CD4-positive, alpha-beta memory T cell (primary cell): ENCODE data around the gene OBSCN. TPM values are rescaled to one million over a fixed set of nuclear protein-coding genes. Genes with fewer than 3 reads are reported as not detected.
"Not testable (repeated sequence)": the region's sequence is repeated elsewhere in the genome, so short reads cannot be mapped to it uniquely, and the experiment has no call there.

ENCODE experiments used
- CTCF ChIA-PET: fragments of 350-600 bp; sonication (Branson Sonifier 250); formaldehyde crosslinking; loops from one replicate; lab custom pipeline; 2021; ENCODE audit warnings: inconsistent platforms; ENCODE audit not compliant: partially characterized antibody; lab: Charles Lee
- POLR2A ChIA-PET: fragments of 350-600 bp; sonication (Branson Sonifier 250); formaldehyde crosslinking; loops from one replicate; lab custom pipeline; 2021; ENCODE audit not compliant: partially characterized antibody; lab: Charles Lee
- DNase-seq, 5 donors: peaks; one replicate each; pipeline versions ENCODE4 v3.0.0 to v3.0.0-alpha.2; 2020 to 2022; ENCODE audit warnings: mixed read lengths in 1 of 5
- H3K27ac ChIP-seq: one replicate; pipeline ENCODE4 v1.7.0; 2013; ENCODE audit warnings: low read depth, low read length
- H3K27me3 ChIP-seq: 2 replicates; pipeline ENCODE4 v1.7.0; 2013; ENCODE audit warnings: mild to moderate bottlenecking, low read length, moderate library complexity; ENCODE audit not compliant: insufficient read depth
- H3K36me3 ChIP-seq: 2 replicates; pipeline ENCODE4 v1.7.0; 2013; ENCODE audit warnings: mild to moderate bottlenecking, low read length, moderate library complexity; ENCODE audit not compliant: insufficient read depth
- H3K4me1 ChIP-seq: 2 replicates; pipeline ENCODE4 v1.7.0; 2013; ENCODE audit warnings: mild to moderate bottlenecking, low read length, moderate library complexity; ENCODE audit not compliant: insufficient read depth
- H3K4me3 ChIP-seq, 2 donors: one replicate each; pipeline ENCODE4 v1.7.0; 2013; ENCODE audit warnings: low read length in 2 of 2, mild to moderate bottlenecking in 1 of 2
- H3K9me3 ChIP-seq, 2 donors: one replicate each; pipeline ENCODE4 v1.7.0; 2013; ENCODE audit warnings: low read length in 2 of 2, control low read depth in 1 of 2; ENCODE audit not compliant: control insufficient read depth in 1 of 2
- H3K27ac Mint-ChIP-seq, 7 donors: one replicate each; pipeline ENCODE4 v1.8.0; 2020 to 2021; ENCODE audit warnings: mixed read lengths in 7 of 7, mild to moderate bottlenecking in 6 of 7, inconsistent platforms in 3 of 7, moderate library complexity in 3 of 7
- H3K27me3 Mint-ChIP-seq, 2 donors: one replicate each; pipeline ENCODE4 v1.8.0; 2020 to 2021; ENCODE audit warnings: mixed read lengths in 2 of 2
- H3K36me3 Mint-ChIP-seq, 2 donors: one replicate each; pipeline ENCODE4 v1.8.0; 2020 to 2021; ENCODE audit warnings: mixed read lengths in 2 of 2, inconsistent platforms in 1 of 2, mild to moderate bottlenecking in 1 of 2
- H3K4me1 Mint-ChIP-seq, 4 donors: one replicate each; pipeline ENCODE4 v1.8.0; 2020 to 2021; ENCODE audit warnings: mixed read lengths in 4 of 4, mild to moderate bottlenecking in 1 of 4
- H3K4me3 Mint-ChIP-seq, 8 donors: one replicate each; pipeline ENCODE4 v1.8.0; 2020 to 2021; ENCODE audit warnings: mixed read lengths in 8 of 8, mild to moderate bottlenecking in 7 of 8, moderate library complexity in 6 of 8, inconsistent platforms in 3 of 8
- H3K9me3 Mint-ChIP-seq, 8 donors: one replicate each; pipeline ENCODE4 v1.8.0; 2020 to 2021; ENCODE audit warnings: mixed read lengths in 8 of 8, mild to moderate bottlenecking in 5 of 8, inconsistent platforms in 3 of 8, moderate library complexity in 1 of 8
- intact Hi-C: fragments of 100-400 bp; cut with micrococcal nuclease; formaldehyde crosslinking; loops from one replicate; pipeline ENCODE4 v1.15.1; 2023
- polyA plus RNA-seq, 2 donors: library from polyadenylated mRNA; unstranded; fragments of 300-500 nt; fragmentation: Illumina TruSeq; gene quantifications; one replicate each; pipeline ENCODE4 v1.2.3, GENCODE V29; 2021
- total RNA-seq, 2 experiments: library from RNA; stranded (reverse); gene quantifications; one replicate each; pipeline ENCODE4 v1.2.3, GENCODE V29; 2021

Gene OBSCN
- total and polyA plus RNA-seq, 4 experiments from 2014 or later = 0.19 to 91.4 (median 39.8) TPM

GRCh38 chr1:228218513-228219244 lies 10.8 kb downstream of the OBSCN start:
- H3K4me3 Mint-ChIP-seq = no peak overlapping the region
- H3K9me3 Mint-ChIP-seq = peaks cover 0 to 3% (median 0%) of the 10 kb centered on the region in 8 donors
- Histone ChIP-seq H3K27me3 (no peaks in the 10 kb centered on the region), H3K27ac (no peak overlapping the region), H3K4me1 (peaks cover 7% of the 10 kb centered on the region), H3K9me3 (no peaks in the 10 kb centered on the region), H3K36me3 (no peaks in the 10 kb centered on the region), H3K4me3 (no peak overlapping the region)
- H3K36me3 Mint-ChIP-seq = peaks cover 25 to 29% of the 10 kb centered on the region in 2 donors
- CTCF ChIA-PET = no interaction called here
- peaks cover 0 to 11% (median 2%) of the 10 kb centered on the region in 4 donors for H3K4me1 Mint-ChIP-seq
- intact Hi-C loops = no loop called here
- no peak overlapping the region for H3K27ac Mint-ChIP-seq
- no peak for DNase-seq
- H3K27me3 Mint-ChIP-seq = no peaks in the 10 kb centered on the region
- POLR2A ChIA-PET = no interaction called here

GRCh38 chr1:228219245-228219961 lies 11.6 kb downstream of the OBSCN start:
- CTCF ChIA-PET = no interaction called here
- H3K36me3 Mint-ChIP-seq = peaks cover 31 to 36% of the 10 kb centered on the region in 2 donors

DNA sequence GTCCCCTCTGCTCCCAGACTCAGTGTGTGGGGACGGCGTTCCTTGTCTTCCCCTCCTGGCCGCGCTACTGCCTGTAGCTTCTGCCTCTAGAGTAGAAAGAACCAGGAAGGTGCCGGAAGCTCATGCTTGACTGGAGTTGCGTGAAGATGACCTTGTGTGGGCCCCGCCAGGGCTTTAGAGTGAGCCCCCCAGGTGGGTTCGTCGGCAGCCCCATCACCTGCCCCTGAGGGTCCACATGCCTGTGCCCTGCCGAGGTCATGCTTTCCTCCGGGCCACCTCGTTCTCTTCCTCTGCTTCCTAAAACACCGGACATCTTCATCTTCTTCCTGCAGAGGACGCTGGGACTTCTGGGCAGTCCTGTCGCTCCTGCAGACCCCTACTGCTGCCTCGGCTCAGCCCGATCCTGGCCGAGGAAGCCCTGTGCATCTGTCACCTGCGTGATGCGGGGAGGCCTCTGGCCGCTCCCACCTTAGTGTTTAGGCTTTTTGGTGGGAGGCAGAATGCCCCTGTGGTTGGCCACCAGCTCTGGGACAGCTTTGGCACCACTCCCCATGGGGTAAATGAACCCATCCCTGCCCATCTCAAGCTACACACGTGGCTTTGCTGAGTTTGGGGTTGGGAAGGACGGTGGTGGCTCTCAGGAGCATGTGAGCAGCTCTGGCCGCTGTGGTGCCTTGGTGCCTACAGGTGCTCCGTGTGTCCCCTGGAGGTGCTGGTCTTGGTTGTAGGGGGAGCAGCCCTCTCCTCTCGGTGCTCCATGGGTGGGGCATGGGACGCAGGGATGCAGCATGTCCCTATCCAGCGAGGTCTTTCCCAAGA lies 12.3 kb downstream of the OBSCN start:
- Histone ChIP-seq H3K4me3 (no peak overlapping the region), H3K27me3 (no peaks in the 10 kb centered on the region), H3K36me3 (no peaks in the 10 kb centered on the region), H3K4me1 (no peaks in the 10 kb centered on the region), H3K27ac (no peak overlapping the region), H3K9me3 (no peaks in the 10 kb centered on the region)
- Mint-ChIP-seq H3K27ac (no peak overlapping the region), H3K4me1 (peaks cover 0 to 4% (median 2%) of the 10 kb centered on the region in 4 donors), H3K4me3 (peak overlapping the region in 1 of 8 donors; percentile 64), H3K27me3 (no peaks in the 10 kb centered on the region), H3K36me3 (peaks cover 37 to 44% of the 10 kb centered on the region in 2 donors), H3K9me3 (peaks cover 0 to 12% (median 7%) of the 10 kb centered on the region in 8 donors)
- ChIA-PET POLR2A (interaction anchor here (1.1 kb wide), 2 partner anchors 11 to 56 kb away, joined by 3 to 4 read pairs; no protein-coding TSS in a partner anchor), CTCF (no interaction called here)
- intact Hi-C loops = no loop called here
- no peak for DNase-seq

More at GRCh38 chr1:228219245-228219961, 11.6 kb downstream of the OBSCN start:
- Histone ChIP-seq H3K27ac (no peak overlapping the region), H3K4me3 (no peak overlapping the region), H3K4me1 (peaks cover 1% of the 10 kb centered on the region), H3K9me3 (no peaks in the 10 kb centered on the region), H3K36me3 (no peaks in the 10 kb centered on the region), H3K27me3 (no peaks in the 10 kb centered on the region)
- Mint-ChIP-seq H3K4me3 (no peak overlapping the region), H3K4me1 (peaks cover 0 to 9% (median 2%) of the 10 kb centered on the region in 4 donors), H3K27ac (no peak overlapping the region), H3K9me3 (peaks cover 0 to 6% (median under 1%) of the 10 kb centered on the region in 8 donors), H3K27me3 (no peaks in the 10 kb centered on the region)
- intact Hi-C loops = no loop called here
- no peak for DNase-seq
- POLR2A ChIA-PET = interaction anchor here (1.1 kb wide), 2 partner anchors 10 to 57 kb away, joined by 3 to 4 read pairs; no protein-coding TSS in a partner anchor

DNA sequence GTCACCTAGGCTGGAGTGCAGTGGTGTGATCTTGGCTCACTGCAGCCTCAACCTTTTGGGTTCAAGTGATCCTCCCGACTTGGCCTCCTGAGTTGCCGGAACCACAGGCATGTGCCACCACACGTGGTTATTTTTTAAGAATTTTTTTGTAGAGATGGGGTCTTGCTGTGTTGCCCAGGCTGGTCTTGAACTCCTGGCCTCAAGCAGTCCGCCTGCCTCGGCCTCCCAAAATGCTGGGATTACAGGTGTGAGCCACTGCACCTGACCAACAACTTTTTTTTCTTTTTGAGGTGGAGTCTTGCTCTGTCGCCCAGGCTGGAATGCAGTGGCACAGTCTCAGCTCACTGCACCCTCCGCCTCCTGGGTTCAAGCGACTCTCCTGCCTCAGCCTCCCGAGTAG lies 13.3 kb downstream of the OBSCN start:
- H3K27me3 ChIP-seq, POLR2A ChIA-PET, H3K4me1 ChIP-seq, H3K9me3 ChIP-seq, H3K4me3 Mint-ChIP-seq, H3K36me3 ChIP-seq, H3K4me1 Mint-ChIP-seq, H3K27me3 Mint-ChIP-seq, H3K27ac ChIP-seq, DNase-seq, H3K27ac Mint-ChIP-seq, H3K4me3 ChIP-seq, intact Hi-C loops, CTCF ChIA-PET: not testable (repeated sequence)
- Mint-ChIP-seq H3K9me3 (peaks cover 0 to 18% (median 8%) of the 10 kb centered on the region in 8 donors), H3K36me3 (peaks cover 43 to 53% of the 10 kb centered on the region in 2 donors)

GRCh38 chr1:228222548-228222947 lies 14.7 kb downstream of the OBSCN start:
- H3K27me3 ChIP-seq = no peaks in the 10 kb centered on the region
- H3K36me3 ChIP-seq = no peaks in the 10 kb centered on the region
- no peak overlapping the region for H3K4me3 ChIP-seq
- CTCF ChIA-PET = interaction anchor here (0.6 to 2.8 kb wide), 2 partner anchors 8 to 14 kb away, joined by 6 to 13 read pairs; no protein-coding TSS in a partner anchor
- no peaks in the 10 kb centered on the region for H3K4me1 ChIP-seq
- Mint-ChIP-seq H3K9me3 (peaks cover 0 to 18% (median 8%) of the 10 kb centered on the region in 8 donors), H3K36me3 (peaks cover 47 to 62% of the 10 kb centered on the region in 2 donors), H3K27me3 (no peaks in the 10 kb centered on the region), H3K4me3 (no peak overlapping the region), H3K4me1 (peaks cover 0 to 4% (median 0%) of the 10 kb centered on the region in 4 donors), H3K27ac (no peak overlapping the region)
- POLR2A ChIA-PET = no interaction called here
- intact Hi-C loops = no loop called here
- H3K9me3 ChIP-seq = no peaks in the 10 kb centered on the region
- no peak for DNase-seq
- no peak overlapping the region for H3K27ac ChIP-seq

GRCh38 chr1:228224198-228225164 lies 16.6 kb downstream of the OBSCN start:
- peaks cover 0 to 18% (median 8%) of the 10 kb centered on the region in 8 donors for H3K9me3 Mint-ChIP-seq
- H3K4me1 Mint-ChIP-seq = peaks cover 0 to 4% (median 2%) of the 10 kb centered on the region in 4 donors
- no peak overlapping the region for H3K27ac Mint-ChIP-seq
- intact Hi-C loops = no loop called here
- ChIA-PET POLR2A (no interaction called here), CTCF (interaction anchor here (0.6 to 2.8 kb wide), 2 partner anchors 10 to 35 kb away, joined by 3 to 13 read pairs; no protein-coding TSS in a partner anchor)
- H3K27me3 Mint-ChIP-seq = no peaks in the 10 kb centered on the region
- Histone ChIP-seq H3K27ac (no peak overlapping the region), H3K4me3 (no peak overlapping the region), H3K9me3 (no peaks in the 10 kb centered on the region), H3K27me3 (no peaks in the 10 kb centered on the region), H3K36me3 (no peaks in the 10 kb centered on the region), H3K4me1 (no peaks in the 10 kb centered on the region)
- no peak for DNase-seq
- H3K36me3 Mint-ChIP-seq = peaks cover 46 to 63% of the 10 kb centered on the region in 2 donors
- H3K4me3 Mint-ChIP-seq = peak overlapping the region in 1 of 8 donors; percentile 17
